RWPE1 (cell line): ENCODE data around the gene INPP4B.
A peak's percentile ranks its signal among the peaks of the same experiment; 100 is the strongest.

Experiments used
- CTCF ChIA-PET: fragments of 350-600 bp; sonication (Branson Sonifier 250); formaldehyde crosslinking; extraction: SDS; loops from one replicate; lab custom pipeline; 2021; lab: Yijun Ruan, JAX
- POLR2A ChIA-PET: fragments of 400-600 bp; formaldehyde crosslinking; extraction: SDS; loops from one replicate; lab custom pipeline; 2020; ENCODE audit warnings: antibody characterized with exemption; ENCODE audit not compliant: low non-redundant PET; lab: Yijun Ruan, JAX
- DNase-seq: peaks from one replicate; pipeline ENCODE4 v3.0.0; 2012; ENCODE audit warnings: low spot score
- H3K27ac ChIP-seq: fragments of 450-650 bp; 2 replicates; pipeline ENCODE4 v1.5.1; 2017
- TF ChIP-seq, protein P1 (sequence below): fragments of 450-650 bp; conservative IDR thresholded peaks from 2 replicates; pipeline ENCODE4 v1.5.1; 2017; ENCODE audit warnings: low read depth, mild to moderate bottlenecking

The INPP4B gene

GRCh38 chr4:142846108-142846728 is at the start of gene INPP4B:
Gene INPP4B (minus strand): TSS chr4:142846301.
- ChIA-PET POLR2A (no interaction called here), CTCF (interaction anchor here (0.5 to 1.7 kb wide), 3 partner anchors 82 to 720 kb away, joined by 3 to 4 read pairs (median 4); no protein-coding TSS in a partner anchor)
- DNase-seq, result peak; percentile 34
- H3K27ac ChIP-seq, result no peak within 1 kb of the TSS
- TF ChIP-seq, protein P1, sequence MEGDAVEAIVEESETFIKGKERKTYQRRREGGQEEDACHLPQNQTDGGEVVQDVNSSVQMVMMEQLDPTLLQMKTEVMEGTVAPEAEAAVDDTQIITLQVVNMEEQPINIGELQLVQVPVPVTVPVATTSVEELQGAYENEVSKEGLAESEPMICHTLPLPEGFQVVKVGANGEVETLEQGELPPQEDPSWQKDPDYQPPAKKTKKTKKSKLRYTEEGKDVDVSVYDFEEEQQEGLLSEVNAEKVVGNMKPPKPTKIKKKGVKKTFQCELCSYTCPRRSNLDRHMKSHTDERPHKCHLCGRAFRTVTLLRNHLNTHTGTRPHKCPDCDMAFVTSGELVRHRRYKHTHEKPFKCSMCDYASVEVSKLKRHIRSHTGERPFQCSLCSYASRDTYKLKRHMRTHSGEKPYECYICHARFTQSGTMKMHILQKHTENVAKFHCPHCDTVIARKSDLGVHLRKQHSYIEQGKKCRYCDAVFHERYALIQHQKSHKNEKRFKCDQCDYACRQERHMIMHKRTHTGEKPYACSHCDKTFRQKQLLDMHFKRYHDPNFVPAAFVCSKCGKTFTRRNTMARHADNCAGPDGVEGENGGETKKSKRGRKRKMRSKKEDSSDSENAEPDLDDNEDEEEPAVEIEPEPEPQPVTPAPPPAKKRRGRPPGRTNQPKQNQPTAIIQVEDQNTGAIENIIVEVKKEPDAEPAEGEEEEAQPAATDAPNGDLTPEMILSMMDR, result no peak

- CTCF ChIA-PET, result interaction anchor here (0.5 kb wide), 1 partner anchor 223 kb away, joined by 3 read pairs; no protein-coding TSS in a partner anchor
- H3K27ac ChIP-seq, result no peak overlapping the region
- DNase-seq, result no peak
Measured at GRCh38 chr4:142893012-142893411, 46.9 kb upstream of the INPP4B start.

GRCh38 chr4:142886566-142886965 is 40.5 kb upstream of the INPP4B start:
- H3K27ac ChIP-seq, result no peak overlapping the region
- DNase-seq, result no peak
- TF ChIP-seq, protein P1, result no peak
- POLR2A ChIA-PET, result no interaction called here
- CTCF ChIA-PET, result no interaction called here

More at GRCh38 chr4:142893012-142893411, 46.9 kb upstream of the INPP4B start:
- TF ChIP-seq, protein P1, result no peak
- POLR2A ChIA-PET, result no interaction called here

DNA sequence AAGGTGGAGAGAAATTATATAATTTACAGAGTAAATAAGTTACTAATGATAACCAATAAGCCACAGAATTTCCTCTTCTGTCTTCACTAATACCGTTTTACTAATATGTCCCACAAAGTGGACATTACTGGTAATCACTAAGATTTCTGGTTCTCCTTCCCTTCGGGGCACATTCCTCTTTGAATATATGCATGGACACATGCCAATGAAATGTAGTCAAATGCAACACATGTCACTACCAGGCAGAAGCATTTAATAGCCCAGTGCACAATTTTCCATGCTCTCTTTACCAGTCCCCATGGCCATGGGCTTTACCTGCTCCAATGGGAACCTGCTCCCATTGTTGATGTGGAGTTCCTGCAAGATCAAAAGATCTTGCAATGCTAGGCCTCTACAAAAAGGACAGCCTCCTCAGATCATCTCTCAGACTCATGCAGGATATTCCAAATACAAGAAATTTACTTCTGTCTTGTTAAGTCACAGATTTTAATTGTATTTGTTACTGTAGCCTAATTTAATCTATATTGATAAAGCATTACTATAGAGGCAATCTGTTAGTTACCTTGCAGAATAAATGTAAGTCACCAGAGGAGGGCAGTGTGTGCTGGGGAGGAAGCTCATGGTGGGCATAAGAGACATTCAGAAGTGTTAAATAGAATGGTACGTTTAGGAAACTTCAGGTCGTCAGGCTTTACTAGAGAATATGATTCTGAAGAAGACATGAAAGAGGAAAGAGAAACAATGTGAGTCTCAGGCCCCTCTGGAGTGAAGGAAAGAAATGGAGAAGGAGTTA is 37.1 kb upstream of the INPP4B start:
- DNase-seq, result no peak
- ChIA-PET POLR2A (no interaction called here), CTCF (no interaction called here)
- H3K27ac ChIP-seq, result no peak overlapping the region
- TF ChIP-seq, protein P1, result no peak

- POLR2A ChIA-PET, result no interaction called here
Measured at GRCh38 chr4:142882159-142882558, 36.1 kb upstream of the INPP4B start.

DNA sequence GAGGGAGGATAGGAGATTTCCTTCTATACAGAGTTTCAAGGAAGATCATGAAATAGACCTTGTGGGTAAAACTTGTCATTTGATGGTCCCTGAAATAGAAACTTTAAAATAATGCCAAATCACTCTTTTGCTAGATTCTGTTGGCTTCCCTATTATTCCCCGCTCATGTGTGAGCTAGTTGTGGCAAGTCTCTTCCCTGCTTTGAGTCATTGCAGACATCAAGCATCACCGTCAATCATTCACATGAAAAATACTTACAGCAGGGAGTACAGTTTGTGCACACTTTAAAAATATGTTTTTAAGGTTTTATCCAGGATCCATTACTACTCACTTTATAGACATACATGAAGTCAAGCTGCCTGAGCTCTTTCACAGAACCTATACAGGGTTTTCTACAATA is 35.2 kb upstream of the INPP4B start:
- no peak overlapping the region for H3K27ac ChIP-seq
- CTCF ChIA-PET, result no interaction called here
- no peak for DNase-seq
- TF ChIP-seq, protein P1, result no peak
- POLR2A ChIA-PET, result no interaction called here

More at GRCh38 chr4:142882159-142882558, 36.1 kb upstream of the INPP4B start:
- TF ChIP-seq, protein P1, result no peak
- H3K27ac ChIP-seq, result no peak overlapping the region
- no peak for DNase-seq
- CTCF ChIA-PET, result no interaction called here
